HG03045 (cell line): ENCODE results near the gene FERMT3.

Experiments
- ATAC-seq: cut with Tn5 transposase; IDR thresholded peaks from one replicate; pipeline ENCODE4 v1.9.1; 2021; ENCODE audit warnings: mild to moderate bottlenecking, moderate library complexity; ENCODE audit not compliant: unreplicated experiment

The FERMT3 gene

GRCh38 chr11:64233913-64234586 lies 27.5 kb downstream of the FERMT3 start, which contains the start of gene VEGFB:
VEGFB (plus strand) TSS chr11:64234584; CDS start chr11:64234834, 250 bp downstream.
- peak; percentile 41 for ATAC-seq

DNA sequence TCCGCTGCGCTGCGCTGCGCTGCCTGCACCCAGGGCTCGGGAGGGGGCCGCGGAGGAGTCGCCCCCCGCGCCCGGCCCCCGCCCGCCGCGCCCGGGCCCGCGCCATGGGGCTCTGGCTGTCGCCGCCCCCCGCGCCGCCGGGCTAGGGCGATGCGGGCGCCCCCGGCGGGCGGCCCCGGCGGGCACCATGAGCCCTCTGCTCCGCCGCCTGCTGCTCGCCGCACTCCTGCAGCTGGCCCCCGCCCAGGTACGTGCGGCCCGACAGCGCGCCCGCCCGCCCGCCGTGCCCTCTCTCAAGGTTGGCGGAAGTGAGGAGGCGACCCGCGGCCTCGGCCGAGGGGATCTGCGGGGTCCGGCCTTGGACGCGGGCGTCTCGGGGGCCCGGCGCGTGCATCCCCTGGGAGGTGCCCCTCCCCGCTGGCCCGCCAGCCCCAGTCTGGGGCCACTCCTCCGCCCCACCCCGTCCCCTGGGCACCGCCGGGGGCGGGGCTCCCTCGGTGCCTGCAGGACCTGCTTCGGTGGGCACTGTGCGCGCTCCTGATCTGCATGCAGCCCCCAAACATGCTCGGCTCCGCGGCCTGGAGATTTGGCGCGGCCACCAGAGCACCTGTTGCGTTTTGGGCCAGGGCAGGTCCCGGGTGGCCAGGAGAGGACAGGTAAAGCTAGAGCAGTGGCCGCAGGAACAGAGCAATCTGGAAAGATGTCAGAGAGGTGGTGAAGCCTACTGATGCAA lies 28.3 kb downstream of the FERMT3 start:
- ATAC-seq = peak; percentile 19

DNA sequence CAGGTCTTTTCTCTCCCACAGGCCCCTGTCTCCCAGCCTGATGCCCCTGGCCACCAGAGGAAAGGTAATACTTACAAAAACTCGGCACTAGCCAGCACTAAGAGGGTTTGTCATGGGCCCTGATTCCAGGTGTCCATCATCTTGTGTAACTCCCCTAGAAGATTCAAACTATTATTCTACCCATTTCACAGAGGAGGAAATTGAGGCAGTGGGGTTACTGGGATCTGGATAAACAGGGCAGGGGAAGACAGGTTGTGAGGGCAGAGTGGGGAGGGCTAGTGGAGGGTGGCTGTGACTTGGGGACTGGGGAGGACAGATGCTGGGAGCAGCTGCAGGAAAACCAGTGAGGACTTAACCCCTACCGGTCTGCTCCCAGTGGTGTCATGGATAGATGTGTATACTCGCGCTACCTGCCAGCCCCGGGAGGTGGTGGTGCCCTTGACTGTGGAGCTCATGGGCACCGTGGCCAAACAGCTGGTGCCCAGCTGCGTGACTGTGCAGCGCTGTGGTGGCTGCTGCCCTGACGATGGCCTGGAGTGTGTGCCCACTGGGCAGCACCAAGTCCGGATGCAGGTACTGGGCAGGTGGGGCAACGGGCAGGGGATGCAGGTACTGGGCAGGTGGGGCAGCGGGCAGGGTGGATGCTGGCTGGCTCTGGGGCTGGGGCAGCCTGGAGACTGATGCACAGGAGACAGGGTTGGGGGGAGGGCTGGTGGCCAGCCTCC lies 29.1 kb downstream of the FERMT3 start:
- no peak for ATAC-seq

- ATAC-seq = no peak
These were observed 31.0 kb downstream of the FERMT3 start for GRCh38 chr11:64237484-64237951.

DNA sequence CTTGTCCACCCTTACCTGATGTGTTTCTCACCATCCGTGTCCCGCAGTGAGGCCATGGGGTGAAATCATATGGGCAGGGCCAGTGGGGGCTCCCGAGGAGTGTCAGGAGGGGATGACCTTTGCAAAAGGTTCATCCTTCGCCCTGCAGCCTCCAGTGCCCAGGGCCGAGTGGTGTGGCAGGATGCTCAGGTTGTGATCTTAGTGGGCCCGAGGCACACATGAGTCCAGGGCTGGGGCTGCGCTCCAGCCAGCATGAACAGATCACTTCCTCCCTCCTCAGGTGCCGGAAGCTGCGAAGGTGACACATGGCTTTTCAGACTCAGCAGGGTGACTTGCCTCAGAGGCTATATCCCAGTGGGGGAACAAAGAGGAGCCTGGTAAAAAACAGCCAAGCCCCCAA lies 31.6 kb downstream of the FERMT3 start:
- no peak for ATAC-seq

DNA sequence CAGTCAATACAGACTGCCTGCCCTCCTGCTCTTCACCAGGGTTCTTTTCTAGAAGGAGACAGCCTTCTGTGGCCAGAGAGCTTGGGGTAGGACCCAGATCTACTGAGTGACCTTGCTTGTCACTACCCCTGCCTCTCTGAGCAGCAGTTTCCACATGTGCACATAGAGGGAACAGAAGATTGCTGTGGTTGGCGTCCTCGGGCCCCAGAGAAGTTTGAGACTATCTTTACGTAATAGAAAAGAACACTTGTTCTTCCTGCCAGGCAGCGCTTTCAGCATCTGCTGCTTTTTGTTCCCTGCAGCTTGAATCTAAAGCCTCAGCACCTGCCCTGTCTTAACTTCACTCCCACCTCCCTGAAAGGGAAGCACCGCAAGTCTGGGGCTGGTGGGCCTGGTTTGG lies 32.5 kb downstream of the FERMT3 start:
- no peak for ATAC-seq

- ATAC-seq = no peak
These were observed 33.3 kb downstream of the FERMT3 start for GRCh38 chr11:64239662-64240434.

GRCh38 chr11:64240435-64241240 lies 34.1 kb downstream of the FERMT3 start, which contains the start of gene FKBP2:
FKBP2 (plus strand) TSS chr11:64241095; CDS start chr11:64242388, 1,293 bp downstream.
- ATAC-seq = peak; percentile 49

GRCh38 chr11:64241241-64241490 lies 34.6 kb downstream of the FERMT3 start:
- ATAC-seq = peak; percentile 64

- ATAC-seq = peak; percentile 2
These were observed 35.2 kb downstream of the FERMT3 start for GRCh38 chr11:64241491-64242374.

DNA sequence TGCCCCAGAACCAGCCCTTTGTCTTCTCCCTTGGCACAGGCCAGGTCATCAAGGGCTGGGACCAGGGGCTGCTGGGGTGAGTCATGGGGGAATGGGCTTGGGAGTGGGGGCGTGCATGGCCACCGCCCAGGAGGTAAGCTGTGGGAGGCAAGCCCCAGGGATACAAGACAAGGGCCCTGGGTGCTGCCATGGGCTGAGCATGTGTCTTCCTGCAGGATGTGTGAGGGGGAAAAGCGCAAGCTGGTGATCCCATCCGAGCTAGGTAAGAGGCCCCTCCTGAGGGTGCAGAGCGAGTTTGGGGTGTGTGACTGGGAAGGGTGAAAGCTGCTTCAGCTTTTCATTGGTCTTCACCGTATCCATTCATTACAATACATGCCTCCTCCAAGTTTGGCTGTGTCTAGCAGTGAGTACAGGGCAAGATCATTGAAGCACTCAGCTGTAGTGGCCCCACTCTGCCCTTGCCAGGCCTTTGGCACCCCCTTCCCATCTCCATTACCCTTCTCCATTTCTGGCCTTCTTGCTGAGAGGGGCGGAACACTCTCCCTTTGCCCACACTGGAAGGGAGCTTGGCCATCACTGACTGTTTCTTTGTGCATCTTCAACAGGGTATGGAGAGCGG lies 36.8 kb downstream of the FERMT3 start:
- no peak for ATAC-seq

DNA sequence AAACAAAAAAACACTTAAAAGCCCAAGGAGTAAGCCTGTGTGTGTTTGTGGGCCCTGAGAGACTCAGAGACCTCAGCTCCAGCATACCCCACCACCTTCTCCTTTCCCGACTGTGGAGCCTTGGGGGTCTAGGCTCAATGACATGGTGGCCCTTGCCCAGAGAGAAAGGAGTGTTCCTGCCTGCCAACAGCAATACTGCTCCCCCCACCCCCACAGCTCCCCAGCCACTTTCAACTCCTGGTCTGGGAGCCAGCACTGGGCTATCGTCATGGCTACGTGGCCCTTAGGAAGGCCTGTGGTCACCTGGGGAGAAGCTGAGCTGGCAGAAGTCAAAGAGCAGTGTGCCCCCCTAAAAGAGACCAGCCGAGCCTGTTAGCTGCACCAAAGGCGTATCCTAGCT lies 37.6 kb downstream of the FERMT3 start:
- no peak for ATAC-seq

- no peak for ATAC-seq
These were observed 38.4 kb downstream of the FERMT3 start for GRCh38 chr11:64244966-64245365.

- ATAC-seq = no peak
These were observed 38.9 kb downstream of the FERMT3 start for GRCh38 chr11:64245401-64245796.

GRCh38 chr11:64245797-64246620 lies 39.5 kb downstream of the FERMT3 start:
- no peak for ATAC-seq

DNA sequence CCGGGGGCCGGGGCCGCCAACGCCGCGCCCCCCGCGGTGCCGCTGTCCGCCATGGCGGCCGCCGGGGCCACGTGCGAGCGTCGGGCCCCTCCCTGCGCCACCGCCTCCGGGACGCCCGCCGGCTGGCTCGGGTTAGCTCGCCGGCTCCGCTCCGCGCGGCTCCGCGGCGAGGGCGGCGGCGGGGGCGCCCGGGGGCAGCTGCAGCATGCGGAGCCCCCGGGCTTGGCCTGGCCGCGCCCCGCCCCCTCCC lies 40.0 kb downstream of the FERMT3 start:
- peak; percentile 12 for ATAC-seq

- peak; percentile 31 for ATAC-seq
These were observed 40.6 kb downstream of the FERMT3 start, which contains the start of gene PPP1R14B for GRCh38 chr11:64246871-64247728. PPP1R14B (minus strand) TSS chr11:64246943; CDS start chr11:64246673, 270 bp downstream.
